Activated CD8-positive, alpha-beta T cell treated with anti-CD3 and anti-CD28 coated beads for 36 hours (primary cell): ENCODE measurements around the gene IFITM10. TPM values are rescaled to one million over a fixed set of nuclear protein-coding genes. Genes with fewer than 3 reads are reported as not detected.

Source experiments
- ATAC-seq: fragments of 200-7000 bp; cut with Tn5 transposase; one replicate; pipeline ENCODE4 v1.10.0; 2021; ENCODE audit warnings: mild to moderate bottlenecking, moderate library complexity
- CTCF ChIA-PET: fragments of 350-600 bp; sonication (Branson Sonifier 250); formaldehyde crosslinking; loops from one replicate; lab custom pipeline; 2021; ENCODE audit warnings: antibody characterized with exemption; lab: Charles Lee
- POLR2A ChIA-PET: fragments of 350-600 bp; sonication (Branson Sonifier 250); formaldehyde crosslinking; loops from one replicate; lab custom pipeline; 2021; ENCODE audit warnings: antibody characterized with exemption; lab: Charles Lee
- DNase-seq: peaks from one replicate; pipeline ENCODE4 v3.0.0-alpha.2; 2020
- H3K27ac Mint-ChIP-seq: one replicate; pipeline ENCODE4 v1.8.0; 2021; ENCODE audit warnings: mild to moderate bottlenecking, mixed read lengths
- H3K27me3 Mint-ChIP-seq: one replicate; pipeline ENCODE4 v1.8.0; 2021; ENCODE audit warnings: mixed read lengths
- H3K36me3 Mint-ChIP-seq: one replicate; pipeline ENCODE4 v1.8.0; 2021; ENCODE audit warnings: low read depth, mixed read lengths
- H3K4me1 Mint-ChIP-seq: one replicate; pipeline ENCODE4 v1.8.0; 2021; ENCODE audit warnings: low read depth, mixed read lengths
- H3K4me3 Mint-ChIP-seq: one replicate; pipeline ENCODE4 v1.8.0; 2021; ENCODE audit warnings: mild to moderate bottlenecking, moderate library complexity, mixed read lengths
- H3K9me3 Mint-ChIP-seq: one replicate; pipeline ENCODE4 v1.8.0; 2021; ENCODE audit warnings: mixed read lengths
- CTCF ChIP-seq: fragments of 200-600 bp; IDR thresholded peaks from one replicate; pipeline ENCODE4 v1.8.0; 2022; ENCODE audit warnings: antibody characterized with exemption, mild to moderate bottlenecking
- intact Hi-C: fragments of 100-400 bp; cut with micrococcal nuclease; formaldehyde crosslinking; loops from one replicate; pipeline ENCODE4 v1.10.0; 2022
- total RNA-seq, 2 experiments: library from RNA; stranded (reverse); gene quantifications; one replicate each; pipeline ENCODE4 v1.2.3, GENCODE V29; 2021

Gene IFITM10
- total RNA-seq, 2 experiments from 2014 or later, result 0.07 to 0.31 TPM

DNA sequence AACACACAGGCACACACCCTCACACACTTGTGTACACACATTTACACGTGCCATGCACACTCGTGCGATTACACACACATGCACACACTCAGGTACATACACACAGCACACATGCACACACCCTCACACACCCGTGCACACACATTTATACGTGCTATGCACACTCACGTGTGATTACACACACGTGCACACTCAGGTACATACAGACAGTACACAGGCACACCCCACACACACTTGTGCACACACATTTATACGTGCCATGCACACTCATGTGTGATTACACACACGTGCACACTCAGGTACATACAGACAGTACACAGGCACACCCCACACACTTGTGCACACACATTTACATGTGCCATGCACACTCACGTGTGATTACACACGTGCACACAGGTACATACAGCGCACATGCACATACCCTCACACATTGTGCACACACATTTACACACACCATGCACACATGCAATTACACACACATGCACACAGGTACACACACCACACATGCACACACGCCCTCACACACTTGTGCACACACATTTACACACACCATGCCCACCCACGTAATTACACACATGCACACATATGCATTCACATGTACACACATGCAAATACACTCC is 4.6 kb downstream of the IFITM10 start:
- H3K9me3 Mint-ChIP-seq, result peaks cover 2% of the 10 kb centered on the region
- intact Hi-C loops, result no loop called here
- ChIA-PET CTCF (no interaction called here), POLR2A (no interaction called here)
- H3K27ac Mint-ChIP-seq, result no peak overlapping the region
- peaks cover 15% of the 10 kb centered on the region for H3K27me3 Mint-ChIP-seq
- no peak for ATAC-seq
- H3K36me3 Mint-ChIP-seq, result no peaks in the 10 kb centered on the region
- DNase-seq, result no peak
- H3K4me1 Mint-ChIP-seq, result peaks cover 14% of the 10 kb centered on the region
- no peak for TF ChIP-seq CTCF
- H3K4me3 Mint-ChIP-seq, result no peak overlapping the region

GRCh38 chr11:1744891-1745700 is 5.3 kb downstream of the IFITM10 start:
- Mint-ChIP-seq H3K27ac (no peak overlapping the region), H3K9me3 (peaks cover 2% of the 10 kb centered on the region), H3K4me3 (no peak overlapping the region), H3K27me3 (peaks cover 10% of the 10 kb centered on the region), H3K4me1 (peaks cover 9% of the 10 kb centered on the region), H3K36me3 (no peaks in the 10 kb centered on the region)
- DNase-seq (no peak), ATAC-seq (no peak)
- intact Hi-C loops, result no loop called here
- ChIA-PET CTCF (interaction anchor here (0.6 kb wide), 1 partner anchor 51 kb away, joined by 3 read pairs; no protein-coding TSS in a partner anchor), POLR2A (interaction anchor here (1.7 kb wide), 1 partner anchor 12 kb away, joined by 7 read pairs; no protein-coding TSS in a partner anchor)
- no peak for TF ChIP-seq CTCF

DNA sequence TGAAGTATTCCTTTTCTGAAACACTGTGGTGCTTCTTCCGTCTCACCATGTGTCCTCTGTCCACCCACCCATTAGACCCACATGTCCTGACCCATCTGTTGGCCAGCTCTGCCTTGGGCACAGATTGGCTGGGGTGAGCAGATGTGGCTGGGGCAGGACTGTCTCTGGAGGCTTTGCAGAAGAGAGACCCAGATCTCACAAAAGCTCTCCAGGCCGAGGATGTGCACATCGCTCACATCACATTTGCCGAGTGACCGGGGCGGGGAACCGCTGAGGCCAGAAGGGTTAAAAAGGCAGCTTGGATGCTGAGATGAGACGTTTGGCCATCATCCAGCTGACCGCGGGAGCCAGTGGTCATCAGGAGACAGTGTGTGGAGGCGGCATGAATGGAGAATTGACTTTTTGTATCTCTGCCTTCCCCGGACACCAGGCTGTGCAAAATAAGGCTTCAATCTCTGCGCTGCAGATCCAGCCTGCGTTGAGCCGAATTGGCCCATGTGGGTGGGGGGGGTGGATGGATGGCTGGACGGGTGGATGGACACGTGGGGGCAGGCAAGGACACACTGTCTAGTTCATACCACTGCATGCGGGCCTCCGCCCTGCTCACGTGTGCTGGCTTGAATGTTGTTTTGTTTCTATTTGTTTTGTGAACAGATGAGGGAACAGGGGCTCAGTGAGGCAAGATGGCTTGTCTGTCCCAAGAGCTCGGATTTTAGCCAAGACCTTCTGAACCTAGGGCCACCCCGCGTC is 6.1 kb downstream of the IFITM10 start:
- intact Hi-C loops, result no loop called here
- ChIA-PET CTCF (interaction anchor here (0.6 kb wide), 1 partner anchor 50 kb away, joined by 3 read pairs; no protein-coding TSS in a partner anchor), POLR2A (interaction anchor here (1.7 kb wide), 1 partner anchor 13 kb away, joined by 7 read pairs; no protein-coding TSS in a partner anchor)
- no peaks in the 10 kb centered on the region for H3K36me3 Mint-ChIP-seq
- H3K4me3 Mint-ChIP-seq, result no peak overlapping the region
- DNase-seq (no peak), ATAC-seq (no peak)
- TF ChIP-seq CTCF, result no peak
- H3K27ac Mint-ChIP-seq, result no peak overlapping the region
- H3K9me3 Mint-ChIP-seq, result peaks cover 2% of the 10 kb centered on the region
- H3K4me1 Mint-ChIP-seq, result peaks cover 2% of the 10 kb centered on the region
- H3K27me3 Mint-ChIP-seq, result peaks cover 3% of the 10 kb centered on the region

DNA sequence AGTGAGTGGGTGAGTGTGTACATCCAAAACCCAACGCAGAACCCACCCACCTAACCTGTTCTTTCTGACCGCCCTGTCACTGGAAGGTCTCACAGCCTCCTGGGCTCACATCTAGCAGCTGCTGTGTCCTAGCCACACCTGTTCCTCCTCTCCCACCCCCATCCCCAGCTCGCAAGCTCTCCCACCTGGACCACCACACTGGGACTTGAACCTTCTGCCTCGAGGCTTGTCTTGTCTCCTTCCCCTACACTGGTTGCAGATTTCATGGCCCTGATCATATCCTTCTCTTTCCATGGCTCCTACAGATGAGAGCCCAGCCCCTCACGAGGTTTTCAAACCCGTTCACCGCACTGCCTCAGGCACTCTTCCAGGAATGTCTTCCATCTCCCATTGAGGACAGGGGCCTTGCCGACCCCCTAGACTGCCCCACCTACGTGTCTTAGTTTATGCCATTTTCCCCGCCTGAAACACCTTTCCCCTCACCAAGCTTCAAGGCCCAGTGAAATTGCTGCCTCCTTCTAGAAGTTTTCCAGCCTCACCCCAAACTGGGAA is 6.7 kb downstream of the IFITM10 start:
- no peak for DNase-seq

More for the DNA sequence above, 6.7 kb downstream of the IFITM10 start:
- intact Hi-C loops, result no loop called here
- Mint-ChIP-seq H3K27ac (no peak overlapping the region), H3K27me3 (peaks cover 3% of the 10 kb centered on the region), H3K9me3 (peaks cover 2% of the 10 kb centered on the region), H3K4me3 (no peak overlapping the region), H3K4me1 (peaks cover 2% of the 10 kb centered on the region), H3K36me3 (no peaks in the 10 kb centered on the region)
- no peak for TF ChIP-seq CTCF
- CTCF ChIA-PET, result no interaction called here
- ATAC-seq, result no peak
- POLR2A ChIA-PET, result interaction anchor here (1.7 kb wide), 1 partner anchor 13 kb away, joined by 7 read pairs; no protein-coding TSS in a partner anchor
